Stimulated activated CD4-positive, alpha-beta T cell treated with anti-CD3 and anti-CD28 coated beads, TNF-alpha, amount 100 ng/mL, for 48 hours (primary cell): ENCODE results near the gene GALNT2.

Experiments used
- DNase-seq, 3 donors: peaks; one replicate each; pipeline ENCODE4 v3.0.0-alpha.2; 2020; ENCODE audit warnings: low read depth in 3 of 3

GALNT2 gene

GRCh38 chr1:230128569-230129285 is 61.7 kb downstream of the GALNT2 start:
- DNase-seq, result no peak

GRCh38 chr1:230129341-230129740 is 62.3 kb downstream of the GALNT2 start:
- no peak for DNase-seq

GRCh38 chr1:230130172-230130944 is 63.3 kb downstream of the GALNT2 start:
- no peak for DNase-seq

- DNase-seq, result no peak
Measured at GRCh38 chr1:230131457-230131856, 64.4 kb downstream of the GALNT2 start.

GRCh38 chr1:230132758-230133157 is 65.7 kb downstream of the GALNT2 start:
- no peak for DNase-seq

GRCh38 chr1:230135726-230136125 is 68.7 kb downstream of the GALNT2 start:
- DNase-seq, result no peak

GRCh38 chr1:230136453-230137336 is 69.7 kb downstream of the GALNT2 start:
- DNase-seq, result no peak

- no peak for DNase-seq
Measured at GRCh38 chr1:230137337-230137815, 70.3 kb downstream of the GALNT2 start.

- DNase-seq, result no peak
Measured at GRCh38 chr1:230138561-230139239, 71.7 kb downstream of the GALNT2 start.

- DNase-seq, result no peak
Measured at GRCh38 chr1:230139315-230139714, 72.3 kb downstream of the GALNT2 start.

GRCh38 chr1:230139741-230140140 is 72.7 kb downstream of the GALNT2 start:
- DNase-seq, result no peak

GRCh38 chr1:230140221-230141020 is 73.4 kb downstream of the GALNT2 start:
- no peak for DNase-seq

GRCh38 chr1:230141021-230141648 is 74.1 kb downstream of the GALNT2 start:
- DNase-seq, result no peak

- DNase-seq, result no peak
Measured at GRCh38 chr1:230141797-230142607, 75.0 kb downstream of the GALNT2 start.

- DNase-seq, result no peak
Measured at GRCh38 chr1:230142608-230143210, 75.7 kb downstream of the GALNT2 start.

GRCh38 chr1:230143534-230143933 is 76.5 kb downstream of the GALNT2 start:
- DNase-seq, result no peak

- no peak for DNase-seq
Measured at GRCh38 chr1:230144010-230144614, 77.1 kb downstream of the GALNT2 start.

- DNase-seq, result no peak
Measured at GRCh38 chr1:230144758-230145504, 77.9 kb downstream of the GALNT2 start.
